ENCODE measurements around the gene IQGAP2. TPM values are rescaled to one million over a fixed set of nuclear protein-coding genes. Genes with fewer than 3 reads are reported as not detected.

IQGAP2 gene
- total and polyA plus RNA-seq, 5 donors: 3.0 to 9.2 (median 6.2) TPM

- WGBS: under 1% methylated on average over 82 of the region's 82 CpGs
- intact Hi-C loops (cut with DNase I): no loop called here
- H3K9me3 ChIP-seq (ENCODE audit: control insufficient read depth, low read length): no peaks in the 10 kb centered on the region
- H3K4me3 ChIP-seq (ENCODE audit: low read length): peak within 1 kb of the TSS; percentile 83
- no peaks in the 10 kb centered on the region for H3K4me1 ChIP-seq (ENCODE audit: control insufficient read depth, insufficient read depth, low read length)
- ATAC-seq: peak; percentile 86 to 89
- DNase-seq: peak; percentile 80 to 85 (median 83)
- H3K27me3 ChIP-seq (ENCODE audit: control insufficient read depth, insufficient read depth): no peaks in the 10 kb centered on the region
- H3K27ac ChIP-seq (ENCODE audit: low read length): peak within 1 kb of the TSS; percentile 25
Measured at GRCh38 chr5:76715736-76716455, 312.8 kb downstream of the IQGAP2 start, which contains the start of gene F2R. Gene F2R (plus strand): TSS chr5:76716126. CDS start chr5:76716308, 182 bp downstream.

GRCh38 chr5:76716456-76717157, 313.5 kb downstream of the IQGAP2 start:
- no peaks in the 10 kb centered on the region for H3K9me3 ChIP-seq (ENCODE audit: control insufficient read depth, low read length)
- no peak overlapping the region for H3K27ac ChIP-seq (ENCODE audit: low read length)
- no peaks in the 10 kb centered on the region for H3K4me1 ChIP-seq (ENCODE audit: control insufficient read depth, insufficient read depth, low read length)
- peak overlapping the region; percentile 83 for H3K4me3 ChIP-seq (ENCODE audit: low read length)
- DNase-seq: peak in 2 of 3 donors; percentile 63 to 66
- intact Hi-C loops (cut with DNase I): no loop called here
- H3K27me3 ChIP-seq (ENCODE audit: control insufficient read depth, insufficient read depth): no peaks in the 10 kb centered on the region
- WGBS: 3% methylated on average over 29 of the region's 29 CpGs
- ATAC-seq: peak in 1 of 2 donors; percentile 28

GRCh38 chr5:76717222-76718083, 314.4 kb downstream of the IQGAP2 start:
- DNase-seq: no peak
- 61% methylated on average over 11 of the region's 11 CpGs for WGBS
- Histone ChIP-seq H3K27ac (ENCODE audit: low read length) (no peak overlapping the region), H3K9me3 (ENCODE audit: control insufficient read depth, low read length) (no peaks in the 10 kb centered on the region), H3K4me3 (ENCODE audit: low read length) (peak overlapping the region; percentile 83), H3K4me1 (ENCODE audit: control insufficient read depth, insufficient read depth, low read length) (no peaks in the 10 kb centered on the region), H3K27me3 (ENCODE audit: control insufficient read depth, insufficient read depth) (no peaks in the 10 kb centered on the region)
- no peak for ATAC-seq
- intact Hi-C loops (cut with DNase I): no loop called here

GRCh38 chr5:76718381-76718832, 315.3 kb downstream of the IQGAP2 start:
- 57% methylated on average over 5 of the region's 5 CpGs for WGBS
- H3K27me3 ChIP-seq (ENCODE audit: control insufficient read depth, insufficient read depth): no peaks in the 10 kb centered on the region
- H3K9me3 ChIP-seq (ENCODE audit: control insufficient read depth, low read length): no peaks in the 10 kb centered on the region
- no peak overlapping the region for H3K27ac ChIP-seq (ENCODE audit: low read length)
- intact Hi-C loops (cut with DNase I): no loop called here
- H3K4me1 ChIP-seq (ENCODE audit: control insufficient read depth, insufficient read depth, low read length): no peaks in the 10 kb centered on the region
- peak in 2 of 3 donors; percentile 31 to 72 for DNase-seq
- ATAC-seq: peak; percentile 53 to 68
- H3K4me3 ChIP-seq (ENCODE audit: low read length): no peak overlapping the region

GRCh38 chr5:76718880-76719279, 315.8 kb downstream of the IQGAP2 start:
- WGBS: 87% methylated on average over 4 of the region's 4 CpGs
- no peak for ATAC-seq
- intact Hi-C loops (cut with DNase I): no loop called here

GRCh38 chr5:76720988-76721569, 318.0 kb downstream of the IQGAP2 start:
- ATAC-seq (no peak), DNase-seq (no peak)
- H3K4me3 ChIP-seq (ENCODE audit: low read length): no peak overlapping the region
- H3K27ac ChIP-seq (ENCODE audit: low read length): no peak overlapping the region
- intact Hi-C loops (cut with DNase I): no loop called here
- H3K4me1 ChIP-seq (ENCODE audit: control insufficient read depth, insufficient read depth, low read length): no peaks in the 10 kb centered on the region
- H3K9me3 ChIP-seq (ENCODE audit: control insufficient read depth, low read length): no peaks in the 10 kb centered on the region
- WGBS: 57% methylated on average over 10 of the region's 10 CpGs
- no peaks in the 10 kb centered on the region for H3K27me3 ChIP-seq (ENCODE audit: control insufficient read depth, insufficient read depth)

More at GRCh38 chr5:76718880-76719279, 315.8 kb downstream of the IQGAP2 start:
- no peak overlapping the region for H3K4me3 ChIP-seq (ENCODE audit: low read length)
- no peak overlapping the region for H3K27ac ChIP-seq (ENCODE audit: low read length)
- H3K27me3 ChIP-seq (ENCODE audit: control insufficient read depth, insufficient read depth): no peaks in the 10 kb centered on the region
- H3K4me1 ChIP-seq (ENCODE audit: control insufficient read depth, insufficient read depth, low read length): no peaks in the 10 kb centered on the region
- no peak for DNase-seq
- no peaks in the 10 kb centered on the region for H3K9me3 ChIP-seq (ENCODE audit: control insufficient read depth, low read length)

GRCh38 chr5:76723266-76723665, 320.2 kb downstream of the IQGAP2 start:
- Histone ChIP-seq H3K9me3 (ENCODE audit: control insufficient read depth, low read length) (no peaks in the 10 kb centered on the region), H3K27ac (ENCODE audit: low read length) (no peak overlapping the region), H3K4me3 (ENCODE audit: low read length) (no peak overlapping the region), H3K4me1 (ENCODE audit: control insufficient read depth, insufficient read depth, low read length) (no peaks in the 10 kb centered on the region), H3K27me3 (ENCODE audit: control insufficient read depth, insufficient read depth) (no peaks in the 10 kb centered on the region)
- intact Hi-C loops (cut with DNase I): no loop called here
- WGBS: 88% methylated on average over 1 of the region's 1 CpG
- ATAC-seq (no peak), DNase-seq (no peak)

- 82% methylated on average over 1 of the region's 1 CpG for WGBS
- Histone ChIP-seq H3K27me3 (ENCODE audit: control insufficient read depth, insufficient read depth) (no peaks in the 10 kb centered on the region), H3K4me1 (ENCODE audit: control insufficient read depth, insufficient read depth, low read length) (no peaks in the 10 kb centered on the region), H3K9me3 (ENCODE audit: control insufficient read depth, low read length) (no peaks in the 10 kb centered on the region), H3K4me3 (ENCODE audit: low read length) (no peak overlapping the region), H3K27ac (ENCODE audit: low read length) (no peak overlapping the region)
- DNase-seq: no peak
- intact Hi-C loops (cut with DNase I): no loop called here
- ATAC-seq: no peak
Measured at GRCh38 chr5:76723906-76724305, 320.8 kb downstream of the IQGAP2 start.

GRCh38 chr5:76724871-76725270, 321.8 kb downstream of the IQGAP2 start:
- H3K27me3 ChIP-seq (ENCODE audit: control insufficient read depth, insufficient read depth): no peaks in the 10 kb centered on the region
- H3K4me1 ChIP-seq (ENCODE audit: control insufficient read depth, insufficient read depth, low read length): no peaks in the 10 kb centered on the region
- DNase-seq (no peak), ATAC-seq (no peak)
- WGBS: 85% methylated on average over 4 of the region's 4 CpGs
- H3K4me3 ChIP-seq (ENCODE audit: low read length): no peak overlapping the region
- intact Hi-C loops (cut with DNase I): no loop called here
- no peaks in the 10 kb centered on the region for H3K9me3 ChIP-seq (ENCODE audit: control insufficient read depth, low read length)
- no peak overlapping the region for H3K27ac ChIP-seq (ENCODE audit: low read length)

GRCh38 chr5:76728965-76729364, 325.9 kb downstream of the IQGAP2 start:
- intact Hi-C loops (cut with DNase I): no loop called here
- no peak overlapping the region for H3K27ac ChIP-seq (ENCODE audit: low read length)
- 51% methylated on average over 4 of the region's 4 CpGs for WGBS
- H3K9me3 ChIP-seq (ENCODE audit: control insufficient read depth, low read length): no peaks in the 10 kb centered on the region
- ATAC-seq: no peak
- no peaks in the 10 kb centered on the region for H3K27me3 ChIP-seq (ENCODE audit: control insufficient read depth, insufficient read depth)
- H3K4me1 ChIP-seq (ENCODE audit: control insufficient read depth, insufficient read depth, low read length): no peaks in the 10 kb centered on the region
- H3K4me3 ChIP-seq (ENCODE audit: low read length): no peak overlapping the region
- DNase-seq: no peak
